Calu3 (cell line): Measurements from ENCODE around the gene SYK. TPM values are rescaled to one million over a fixed set of nuclear protein-coding genes. Genes with fewer than 3 reads are reported as not detected.

Source experiments
- BruUV-seq: library from RNA; stranded (reverse); fragments of 400-500 nt; replicated peaks from 2 replicates; lab custom pipeline; 2021; lab: Mats Ljungman, UMichigan
- CTCF ChIA-PET: fragments of 300-600 bp; sonication (Branson Sonifier 250); formaldehyde crosslinking; loops from one replicate; lab custom pipeline; 2022; ENCODE audit warnings: antibody characterized with exemption; lab: Charles Lee
- DNase-seq: peaks from one replicate; pipeline ENCODE4 v3.0.0; 2022
- H3K27ac Mint-ChIP-seq: one replicate; pipeline ENCODE4 v1.8.0; 2022; ENCODE audit warnings: mixed read lengths; ENCODE audit not compliant: unreplicated experiment
- H3K27me3 Mint-ChIP-seq: one replicate; pipeline ENCODE4 v1.8.0; 2022; ENCODE audit warnings: mixed read lengths; ENCODE audit not compliant: unreplicated experiment
- H3K36me3 Mint-ChIP-seq: one replicate; pipeline ENCODE4 v1.8.0; 2022; ENCODE audit warnings: mild to moderate bottlenecking, moderate library complexity, mixed read lengths; ENCODE audit not compliant: insufficient read depth, unreplicated experiment
- H3K4me1 Mint-ChIP-seq: one replicate; pipeline ENCODE4 v1.8.0; 2022; ENCODE audit warnings: mild to moderate bottlenecking, low read depth, mixed read lengths; ENCODE audit not compliant: unreplicated experiment
- H3K4me3 Mint-ChIP-seq: one replicate; pipeline ENCODE4 v1.8.0; 2022; ENCODE audit warnings: mild to moderate bottlenecking, low read depth, moderate library complexity, mixed read lengths; ENCODE audit not compliant: unreplicated experiment
- H3K9me3 Mint-ChIP-seq: one replicate; pipeline ENCODE4 v1.8.0; 2022; ENCODE audit warnings: low read depth, mixed read lengths; ENCODE audit not compliant: unreplicated experiment
- CTCF ChIP-seq: fragments of 200-600 bp; IDR thresholded peaks from one replicate; pipeline ENCODE4 v1.8.0; 2022; ENCODE audit warnings: antibody characterized with exemption; ENCODE audit not compliant: unreplicated experiment
- intact Hi-C: fragments of 100-400 bp; cut with micrococcal nuclease; formaldehyde crosslinking; loops from one replicate; pipeline ENCODE4 v1.10.0; 2022; ENCODE audit not compliant: unreplicated experiment
- total RNA-seq: library from RNA; stranded (reverse); gene quantifications from 2 replicates; pipeline ENCODE4 v1.2.3, GENCODE V29; 2022

SYK gene
- total RNA-seq, 1 experiment from 2014 or later, result 14.8 TPM

DNA sequence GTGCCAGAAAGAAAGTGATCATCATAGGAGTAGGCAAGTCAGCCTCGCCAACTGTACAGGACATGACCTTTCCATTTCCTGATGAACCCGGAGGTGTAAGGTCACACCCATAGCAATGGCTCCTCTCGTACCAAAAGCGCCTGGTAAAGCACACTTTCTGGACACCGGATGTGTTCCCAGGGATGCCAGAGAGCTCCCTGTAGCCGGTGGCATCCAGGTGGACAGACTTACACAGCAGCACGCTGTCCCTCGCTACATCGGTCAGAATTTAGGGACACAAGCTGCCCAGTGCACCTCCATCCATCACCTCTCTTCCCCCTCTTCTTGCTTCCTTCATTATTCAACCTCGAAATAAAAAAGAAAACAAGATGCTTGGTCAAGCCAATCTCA lies 105.4 kb downstream of the SYK start:
- no peak for TF ChIP-seq CTCF
- CTCF ChIA-PET, result no interaction called here
- H3K9me3 Mint-ChIP-seq, result peaks cover 9% of the 10 kb centered on the region
- H3K4me3 Mint-ChIP-seq, result no peak overlapping the region
- intact Hi-C loops, result no loop called here
- DNase-seq, result no peak
- no peak overlapping the region for H3K27ac Mint-ChIP-seq
- H3K27me3 Mint-ChIP-seq, result no peaks in the 10 kb centered on the region
- H3K4me1 Mint-ChIP-seq, result no peaks in the 10 kb centered on the region
- no TSS peak for BruUV-seq
- no peaks in the 10 kb centered on the region for H3K36me3 Mint-ChIP-seq

DNA sequence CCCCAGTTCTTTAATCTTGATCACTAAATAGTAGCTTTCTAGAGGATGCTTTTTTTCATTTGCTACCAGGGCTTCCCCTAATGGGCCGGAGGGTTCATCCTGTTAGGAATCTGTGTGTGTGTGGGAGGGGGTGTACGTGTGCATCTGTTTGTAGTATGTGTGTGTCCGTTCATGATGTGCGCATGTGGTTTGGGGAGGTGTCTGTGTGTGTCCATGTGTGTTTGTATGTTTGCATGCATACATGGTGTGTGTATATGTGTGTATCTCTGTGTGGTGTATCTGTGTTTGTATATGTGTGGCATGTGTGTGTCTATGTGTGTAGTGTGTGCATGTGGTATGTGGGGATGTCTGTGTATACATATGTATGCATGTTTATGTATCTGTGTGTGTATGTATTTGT lies 106.2 kb downstream of the SYK start:
- CTCF ChIA-PET, result no interaction called here
- BruUV-seq, result no TSS peak
- peaks cover 6% of the 10 kb centered on the region for H3K9me3 Mint-ChIP-seq

DNA sequence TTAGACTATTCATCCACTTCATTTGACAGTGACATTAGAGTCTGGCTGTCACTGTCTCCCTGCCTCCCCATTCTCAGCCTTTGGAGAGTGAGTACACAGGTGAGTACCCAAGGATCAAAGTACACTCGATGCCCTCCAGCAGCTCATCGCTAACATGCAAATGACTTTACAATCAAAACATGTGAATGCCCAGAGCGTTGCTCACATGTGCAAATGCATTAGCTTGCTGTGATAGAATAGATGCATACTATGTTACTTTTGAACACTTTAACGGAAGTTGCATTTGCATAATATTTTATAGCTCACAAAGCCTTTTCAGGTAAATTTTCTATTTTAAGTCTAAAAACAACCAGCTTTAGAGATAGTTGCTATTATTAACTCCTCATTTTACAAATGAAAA lies 107.6 kb downstream of the SYK start:
- CTCF ChIA-PET, result no interaction called here
- no peak for DNase-seq
- intact Hi-C loops, result no loop called here
- no peak for TF ChIP-seq CTCF
- no peaks in the 10 kb centered on the region for H3K9me3 Mint-ChIP-seq
- H3K27me3 Mint-ChIP-seq, result no peaks in the 10 kb centered on the region
- H3K36me3 Mint-ChIP-seq, result no peaks in the 10 kb centered on the region
- no peak overlapping the region for H3K27ac Mint-ChIP-seq
- no TSS peak for BruUV-seq
- no peaks in the 10 kb centered on the region for H3K4me1 Mint-ChIP-seq
- H3K4me3 Mint-ChIP-seq, result no peak overlapping the region

More for the DNA sequence above, 106.2 kb downstream of the SYK start:
- DNase-seq, result no peak
- no peaks in the 10 kb centered on the region for H3K4me1 Mint-ChIP-seq
- no peaks in the 10 kb centered on the region for H3K36me3 Mint-ChIP-seq
- intact Hi-C loops, result no loop called here
- no peak overlapping the region for H3K4me3 Mint-ChIP-seq
- H3K27me3 Mint-ChIP-seq, result no peaks in the 10 kb centered on the region
- TF ChIP-seq CTCF, result no peak
- H3K27ac Mint-ChIP-seq, result no peak overlapping the region

GRCh38 chr9:90909747-90910283 lies 108.2 kb downstream of the SYK start:
- Mint-ChIP-seq H3K4me3 (no peak overlapping the region), H3K36me3 (no peaks in the 10 kb centered on the region), H3K27ac (no peak overlapping the region), H3K4me1 (no peaks in the 10 kb centered on the region), H3K27me3 (no peaks in the 10 kb centered on the region), H3K9me3 (no peaks in the 10 kb centered on the region)
- DNase-seq, result no peak
- BruUV-seq, result no TSS peak
- CTCF ChIA-PET, result no interaction called here
- TF ChIP-seq CTCF, result no peak
- intact Hi-C loops, result no loop called here
